Erythroblast (primary cell): ENCODE measurements around the gene PRR12.

Source experiments
- DNase-seq, 2 experiments: peaks; one replicate each; lab custom pipeline; 2025; lab: John Stamatoyannopoulos, UW
- GATA1 ChIP-seq: IDR thresholded peaks from 2 replicates; pipeline ENCODE4 v1.6.1; 2011; ENCODE audit warnings: low read depth, mild to moderate bottlenecking, control low read depth, low read length, moderate library complexity
- POLR2A ChIP-seq: IDR thresholded peaks from 2 replicates; pipeline ENCODE4 v1.6.1; 2011; ENCODE audit warnings: mild to moderate bottlenecking, low read length

The PRR12 gene

GRCh38 chr19:49555600-49556411 lies 35.2 kb upstream of the PRR12 start:
- TF ChIP-seq GATA1, result no peak
- no peak for TF ChIP-seq POLR2A
- peak; percentile 72 to 74 for DNase-seq

GRCh38 chr19:49556412-49557398 lies 34.3 kb upstream of the PRR12 start:
- TF ChIP-seq POLR2A, result no peak
- no peak for TF ChIP-seq GATA1
- DNase-seq, result no peak

GRCh38 chr19:49557641-49558325 lies 33.2 kb upstream of the PRR12 start:
- no peak for DNase-seq
- TF ChIP-seq GATA1, result no peak
- no peak for TF ChIP-seq POLR2A

- no peak for TF ChIP-seq POLR2A
- no peak for TF ChIP-seq GATA1
- no peak for DNase-seq
These were observed 32.4 kb upstream of the PRR12 start for GRCh38 chr19:49558591-49558990.

- DNase-seq, result no peak
- TF ChIP-seq POLR2A, result no peak
- no peak for TF ChIP-seq GATA1
These were observed 31.5 kb upstream of the PRR12 start for GRCh38 chr19:49559443-49559842.

- no peak for TF ChIP-seq GATA1
- TF ChIP-seq POLR2A, result no peak
- DNase-seq, result no peak
These were observed 31.1 kb upstream of the PRR12 start for GRCh38 chr19:49559928-49560327.

- DNase-seq, result no peak
- TF ChIP-seq GATA1, result no peak
These were observed 30.6 kb upstream of the PRR12 start for GRCh38 chr19:49560358-49560900.

- DNase-seq, result no peak
- TF ChIP-seq GATA1, result no peak
- no peak for TF ChIP-seq POLR2A
These were observed 26.4 kb upstream of the PRR12 start for GRCh38 chr19:49564616-49565045.

GRCh38 chr19:49565261-49565660 lies 25.7 kb upstream of the PRR12 start:
- TF ChIP-seq POLR2A (no peak), GATA1 (no peak)
- no peak for DNase-seq

GRCh38 chr19:49566302-49566701 lies 24.7 kb upstream of the PRR12 start:
- DNase-seq, result no peak
- no peak for TF ChIP-seq GATA1
- TF ChIP-seq POLR2A, result no peak

GRCh38 chr19:49567861-49568441 lies 23.0 kb upstream of the PRR12 start:
- DNase-seq, result no peak

GRCh38 chr19:49570138-49570856 lies 20.7 kb upstream of the PRR12 start:
- TF ChIP-seq POLR2A (no peak), GATA1 (no peak)
- peak; percentile 89 to 93 for DNase-seq

More at GRCh38 chr19:49567861-49568441, 23.0 kb upstream of the PRR12 start:
- TF ChIP-seq GATA1, result no peak
- TF ChIP-seq POLR2A, result no peak
